Measurements from ENCODE around the gene TPM4.
"Not testable (repeated sequence)": the region's sequence is repeated elsewhere in the genome, so short reads cannot be mapped to it uniquely, and the experiment has no call there.

- not testable (repeated sequence) for TF ChIP-seq CTCF, POLR2A (IDR thresholded peaks at IDR 0.05)
Observed at GRCh38 chr19:16030155-16030554, 46.1 kb upstream of the TPM4 start.

All from body of pancreas (tissue), 4 donors.